ENCODE measurements around the gene STARD7.
"Not testable (repeated sequence)": the region's sequence is repeated elsewhere in the genome, so short reads cannot be mapped to it uniquely, and the experiment has no call there.

Gene STARD7

DNA sequence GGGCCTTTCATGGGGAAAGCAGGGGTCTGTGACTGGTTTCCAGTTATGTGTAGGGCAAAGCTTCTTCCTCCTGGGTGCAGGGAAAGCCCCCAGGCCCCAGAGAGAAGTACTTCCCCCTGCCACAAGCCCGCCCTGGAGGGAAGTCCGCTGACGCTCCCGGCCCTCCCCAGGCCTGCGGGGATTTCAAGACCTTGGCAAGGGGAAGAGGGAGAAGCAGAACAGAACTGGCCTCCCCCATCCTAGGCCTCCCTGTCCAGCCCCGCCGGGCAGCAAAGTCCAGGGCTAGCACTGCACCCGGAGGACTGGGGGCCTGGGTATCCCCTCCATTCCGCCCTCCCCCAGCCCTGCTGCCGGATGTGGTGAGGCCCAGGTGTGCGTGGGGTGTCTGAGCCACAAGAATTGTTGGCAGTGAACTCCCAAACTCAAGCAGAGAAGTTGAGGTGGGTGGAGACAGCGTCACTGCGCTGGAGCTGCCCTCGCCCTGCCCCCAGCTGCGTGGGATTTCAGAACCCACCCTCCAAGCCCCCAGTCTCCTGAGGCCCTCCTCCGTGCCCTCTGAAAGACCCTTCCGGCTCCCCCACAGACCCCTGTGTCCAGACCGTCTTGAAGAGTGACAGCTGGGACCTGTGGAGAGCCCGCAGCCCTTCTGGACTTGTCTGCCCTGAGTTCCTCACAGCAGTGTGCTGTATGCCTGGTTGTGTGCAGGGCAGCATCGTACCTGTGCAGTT is 62.3 kb downstream of the STARD7 start:
- no peak for DNase-seq

DNA sequence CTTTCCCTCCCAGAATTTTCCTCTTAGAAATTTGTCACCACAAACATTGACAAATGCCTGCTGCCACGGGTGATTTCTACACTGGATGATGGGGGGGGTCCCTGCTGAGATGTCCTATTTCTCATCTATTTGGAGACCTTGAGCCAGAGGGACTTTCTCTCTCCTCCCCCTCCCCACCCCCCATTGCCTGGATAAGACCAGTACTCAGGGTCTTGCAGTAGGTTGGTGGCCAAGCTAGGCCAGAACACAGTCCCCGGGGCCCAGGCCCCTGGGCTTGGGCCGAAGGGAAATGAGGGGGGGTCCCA is 62.8 kb downstream of the STARD7 start:
- no peak for DNase-seq

DNA sequence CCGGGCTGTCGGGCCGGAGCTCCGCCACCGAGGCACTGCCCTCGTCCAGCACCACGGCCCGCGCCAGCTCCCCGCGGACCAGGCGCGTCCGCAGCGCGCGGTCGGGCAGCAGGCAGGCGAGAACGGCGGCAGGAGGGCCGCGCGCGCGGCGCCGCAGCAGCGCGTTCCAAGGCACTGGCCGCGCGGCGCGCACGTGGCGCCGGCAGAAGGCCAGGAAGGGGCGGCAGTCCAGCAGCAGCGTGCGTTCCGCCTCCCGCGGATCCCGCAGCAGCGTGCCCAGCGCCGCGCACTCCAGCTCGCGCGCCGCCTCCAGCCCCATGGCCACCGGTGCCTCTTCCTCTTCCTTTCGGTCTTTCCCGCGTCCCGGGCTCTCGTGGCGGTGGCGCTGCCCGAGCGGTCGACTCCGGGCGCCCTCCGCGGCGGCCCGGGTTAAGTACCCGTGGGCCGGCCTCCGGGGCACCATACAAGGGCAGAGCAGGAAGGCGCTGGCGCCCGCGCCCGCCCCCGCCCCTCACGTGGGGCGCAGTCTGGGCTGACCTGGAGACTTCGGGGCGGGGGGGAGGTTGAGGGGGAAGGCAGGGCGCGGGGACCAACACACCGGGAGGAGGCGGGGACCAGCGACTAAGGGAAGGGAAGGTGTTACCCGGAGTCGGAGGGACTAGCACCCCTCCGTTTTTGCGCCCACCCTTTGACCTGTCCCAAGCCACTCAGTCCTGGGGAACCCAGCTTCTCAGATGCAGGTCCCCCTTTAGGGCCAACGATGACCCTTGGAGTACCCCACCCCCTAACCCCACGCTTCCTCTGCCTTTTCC is 63.4 kb downstream of the STARD7 start, which contains the start of gene DUSP2:
Gene DUSP2 (minus strand): TSS at position 405 of the 812 bp plus-strand sequence. CDS start 86 bp downstream, at position 319.
- peak; percentile 75 for DNase-seq

DNA sequence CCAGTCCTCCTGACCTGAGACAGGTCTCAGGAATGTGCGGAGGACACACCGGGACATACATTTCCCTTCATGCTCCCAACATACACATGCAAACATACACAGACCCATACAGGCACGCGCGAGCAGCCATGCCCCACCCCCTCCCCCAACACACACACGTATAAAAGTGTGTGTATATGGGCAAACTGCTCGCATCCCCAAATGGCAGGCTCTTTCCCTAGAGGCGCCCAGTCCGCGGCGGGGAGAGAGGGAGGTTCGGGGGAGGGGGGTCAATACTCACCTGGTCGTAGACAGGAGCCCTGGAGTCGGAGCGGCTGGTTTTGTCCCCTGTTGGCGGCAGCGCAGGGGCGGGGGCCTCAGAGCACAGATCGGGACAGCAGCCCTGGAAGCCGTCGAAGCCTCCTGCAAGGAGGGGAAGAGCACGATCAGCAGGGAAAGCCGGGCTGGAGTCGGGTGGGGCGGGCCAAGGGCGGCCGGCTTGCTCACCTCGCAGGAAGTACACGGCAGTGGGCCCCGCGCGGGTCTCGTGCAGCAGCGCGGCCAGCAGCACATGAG is 64.1 kb downstream of the STARD7 start:
- DNase-seq = peak; percentile 55

DNA sequence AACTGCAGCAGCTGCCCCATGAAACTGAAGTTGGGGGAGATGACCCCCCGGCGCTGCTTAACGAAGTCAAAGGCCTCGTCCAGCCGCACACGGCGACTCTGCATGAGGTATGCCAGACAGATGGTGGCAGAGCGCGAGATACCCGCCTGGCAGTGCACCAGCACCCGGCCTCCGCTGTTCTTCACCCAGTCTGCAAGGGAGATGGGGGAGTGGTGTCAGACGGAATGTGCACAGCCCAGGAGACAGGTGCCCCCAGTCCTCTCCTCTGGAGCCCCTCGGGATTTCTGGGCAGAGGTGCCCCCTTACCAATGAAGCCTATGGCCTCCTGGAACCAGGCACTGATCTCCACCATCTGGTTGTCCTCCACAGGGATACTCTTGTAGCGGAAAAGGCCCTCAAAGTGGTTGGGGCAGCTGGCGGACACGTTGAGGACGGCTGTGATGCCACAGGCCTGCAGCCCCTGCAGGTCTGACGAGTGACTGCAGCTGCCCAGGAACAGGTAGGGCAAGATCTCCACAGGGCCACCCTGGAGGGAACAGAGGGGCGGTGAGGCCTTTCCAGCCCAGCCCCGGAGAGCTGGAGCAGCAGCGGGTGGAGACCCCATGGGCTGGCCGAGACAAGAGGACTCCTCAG is 64.7 kb downstream of the STARD7 start:
- peak; percentile 51 for DNase-seq

DNA sequence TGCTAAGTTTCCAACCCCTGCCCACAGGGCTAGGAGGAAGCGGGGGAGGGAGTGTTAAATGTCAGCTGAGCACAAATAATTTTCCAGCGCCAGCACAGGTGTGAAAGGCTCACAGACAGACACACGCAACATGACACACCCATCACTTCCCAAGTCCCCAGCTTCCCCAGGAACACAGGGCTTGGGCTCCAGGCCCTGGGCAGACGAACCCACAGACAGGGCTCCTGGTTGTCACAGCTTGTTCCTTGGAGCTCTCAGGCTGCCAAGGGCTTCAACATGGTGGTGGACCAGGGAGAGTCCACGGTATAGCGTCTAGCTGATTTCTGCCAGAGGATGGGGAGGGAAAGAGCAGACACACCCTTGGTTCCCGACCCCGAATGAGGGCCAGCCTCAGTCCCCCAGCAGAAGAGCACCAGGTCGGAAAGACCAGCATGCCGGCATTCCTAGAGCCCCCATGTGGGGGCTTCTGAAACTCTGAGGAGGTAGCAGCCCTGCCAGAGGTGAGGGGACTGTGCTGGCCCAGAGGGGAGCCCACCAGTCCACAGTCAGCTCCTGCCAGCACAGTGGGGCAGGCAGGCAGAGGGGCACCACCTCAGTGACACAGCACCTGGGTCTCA is 65.3 kb downstream of the STARD7 start:
- no peak for DNase-seq

DNA sequence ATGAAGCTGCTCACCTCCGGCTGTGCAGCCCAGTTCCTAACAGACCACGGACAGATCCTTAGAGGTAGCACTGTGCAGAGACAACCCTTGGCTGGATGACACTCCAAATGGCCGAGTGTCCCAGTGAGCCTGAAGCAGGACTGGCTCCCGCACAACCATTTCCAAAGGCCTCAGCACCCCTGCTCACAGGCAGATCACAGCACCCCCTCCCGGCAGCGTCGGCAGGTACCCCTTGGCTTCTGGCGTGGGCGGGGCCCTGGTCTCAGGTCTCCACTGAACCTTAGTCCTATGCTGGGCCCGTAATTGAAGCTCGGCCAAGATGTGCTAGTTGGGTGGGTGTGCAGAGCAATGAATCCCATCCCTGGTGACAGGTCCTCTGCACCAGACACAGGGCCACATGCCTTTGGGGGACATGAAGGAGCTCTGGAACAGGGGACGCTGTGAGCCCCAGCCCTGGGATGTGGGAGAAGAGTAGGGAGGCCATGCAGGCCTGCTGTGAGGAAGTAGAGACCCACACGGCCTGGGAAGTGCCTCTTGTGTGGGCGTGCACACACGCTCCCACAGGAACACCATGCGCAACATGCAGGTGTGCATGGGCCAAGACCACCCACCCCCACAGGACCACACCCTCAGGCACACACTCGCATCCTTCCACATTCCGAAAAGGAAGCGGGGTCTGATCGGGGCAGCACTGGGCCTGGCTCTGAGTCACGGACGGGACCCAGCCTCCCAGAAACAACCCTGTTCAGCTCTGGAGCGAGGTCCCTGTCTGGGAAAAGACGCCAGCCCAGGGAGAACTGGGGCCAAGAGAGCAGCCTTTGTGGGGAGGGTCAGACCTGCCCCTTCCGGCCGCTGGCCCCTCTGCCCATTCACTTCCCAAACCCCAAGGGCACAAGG is 66.2 kb downstream of the STARD7 start:
- DNase-seq = no peak

DNA sequence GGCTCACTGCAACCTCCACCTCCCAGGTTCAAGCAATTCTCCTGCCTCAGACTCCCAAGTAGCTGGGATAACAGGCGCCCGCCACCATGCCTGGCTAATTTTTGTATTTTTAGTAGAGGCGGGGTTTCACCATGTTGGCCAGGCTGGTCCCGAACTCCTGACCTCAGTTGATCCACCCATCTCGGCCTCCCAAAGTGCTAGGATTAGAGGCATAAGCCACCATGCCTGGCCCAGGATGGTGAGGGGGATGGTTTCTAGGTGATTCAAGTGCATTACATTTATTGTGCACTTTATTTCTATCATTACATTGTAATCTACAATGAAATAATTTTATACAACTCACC is 67.0 kb downstream of the STARD7 start:
- not testable (repeated sequence) for DNase-seq

DNA sequence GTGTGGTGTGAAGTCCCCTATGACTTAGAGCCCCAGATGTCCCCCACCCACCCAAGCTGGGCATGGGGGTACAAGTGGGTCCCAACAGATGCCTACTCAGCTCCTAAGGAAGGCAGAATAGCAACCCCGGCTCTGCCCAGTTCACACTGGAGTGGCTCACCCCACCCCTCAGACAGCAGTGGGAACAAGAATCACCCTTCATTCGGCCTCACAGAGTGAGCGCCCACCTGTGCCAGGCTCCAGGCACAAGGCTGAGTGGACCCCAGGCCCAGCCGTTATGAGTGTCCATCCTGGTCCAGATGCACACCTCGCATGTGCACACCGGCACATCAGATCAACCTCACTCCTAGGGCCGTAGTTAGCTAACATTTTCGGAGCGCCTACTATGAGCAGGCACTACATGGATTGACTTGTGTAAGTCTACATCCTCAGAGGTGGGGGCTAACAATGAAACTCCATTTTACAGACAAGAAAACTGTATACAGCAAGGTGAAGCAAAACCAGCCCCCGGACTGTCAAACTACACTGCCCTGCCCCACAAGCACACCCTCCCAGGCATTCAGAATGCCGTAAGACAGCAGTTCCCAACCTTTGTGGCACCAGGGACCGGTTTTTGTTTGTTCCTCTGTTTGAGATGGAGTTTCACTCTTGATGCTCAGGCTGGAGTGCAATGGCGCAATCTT is 67.5 kb downstream of the STARD7 start:
- no peak for DNase-seq

DNA sequence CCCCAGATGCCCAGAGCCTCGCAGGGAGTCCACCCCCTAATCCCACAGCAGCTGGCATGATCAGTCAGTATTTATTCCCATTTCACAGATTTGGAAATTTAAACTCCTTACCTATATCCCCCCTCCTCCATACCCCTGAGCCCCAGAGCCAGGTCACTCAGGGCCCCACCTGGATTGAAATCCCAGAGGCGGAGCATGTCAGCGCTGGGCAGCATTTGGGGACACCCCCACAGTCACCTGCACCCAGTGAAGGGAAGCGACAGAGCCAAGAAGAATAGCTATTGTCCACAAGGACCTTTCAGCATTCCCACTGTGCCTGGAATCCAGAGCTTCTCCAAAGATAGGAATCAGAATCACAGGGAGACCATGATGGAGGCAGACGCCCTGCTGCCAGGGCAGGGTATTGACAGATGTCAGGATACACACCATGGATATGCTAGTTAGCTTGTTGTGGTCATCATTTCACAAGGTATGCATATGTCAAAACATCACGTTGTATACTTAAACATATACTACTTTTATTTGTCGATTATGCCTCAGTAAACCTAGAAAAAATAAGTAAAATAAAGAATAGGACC is 69.4 kb downstream of the STARD7 start:
- DNase-seq = no peak

DNA sequence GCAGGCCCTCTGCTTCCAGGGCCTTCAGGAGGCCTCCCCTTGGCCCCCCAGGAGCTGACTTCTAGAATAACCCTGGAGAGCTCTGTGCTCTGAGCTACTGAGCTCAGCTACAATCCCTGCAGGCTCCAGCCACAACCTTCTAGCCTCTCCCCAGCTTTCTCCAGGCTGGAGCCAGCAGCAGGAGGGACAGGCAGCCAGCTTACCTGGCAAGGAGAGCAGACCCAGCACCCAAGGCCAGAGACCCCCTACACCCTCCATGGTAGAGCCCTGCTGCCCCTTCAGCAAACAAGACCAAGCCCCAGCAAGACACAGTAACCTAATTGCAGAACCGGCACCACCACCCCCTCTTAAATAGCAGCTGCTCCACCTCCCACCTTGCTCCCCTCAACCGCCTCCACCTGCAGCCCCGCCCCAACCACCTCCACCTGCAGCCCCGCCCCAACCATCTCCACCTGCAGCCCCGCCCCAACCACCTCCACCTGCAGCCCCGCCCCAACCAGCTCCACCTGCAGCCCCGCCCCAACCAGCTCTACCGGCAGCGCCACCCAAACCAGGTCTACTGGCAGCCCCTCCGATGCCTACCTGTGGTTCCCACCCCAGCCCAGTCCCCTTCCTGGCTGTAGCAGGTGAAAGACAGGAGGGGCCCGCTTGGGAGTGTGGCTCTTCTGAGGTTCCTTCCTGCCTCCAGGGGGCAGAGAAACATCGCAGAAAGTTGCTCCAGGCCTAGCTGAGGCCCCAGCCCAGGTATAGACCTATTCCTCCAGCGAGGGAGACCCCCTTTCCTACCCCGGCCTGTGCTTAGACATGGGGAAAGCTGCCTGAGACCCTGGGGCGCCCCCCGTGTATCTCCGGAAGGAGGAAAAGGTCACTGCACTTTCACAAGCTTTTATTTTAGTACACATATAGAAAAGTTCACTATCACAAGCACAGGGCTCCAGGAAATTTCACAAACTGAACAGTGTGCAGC is 70.2 kb downstream of the STARD7 start, which contains the start of gene ASTL:
Gene ASTL (minus strand): TSS at position 324 of the 967 bp plus-strand sequence. CDS start 66 bp downstream, at position 258.
- peak; percentile 54 for DNase-seq

DNA sequence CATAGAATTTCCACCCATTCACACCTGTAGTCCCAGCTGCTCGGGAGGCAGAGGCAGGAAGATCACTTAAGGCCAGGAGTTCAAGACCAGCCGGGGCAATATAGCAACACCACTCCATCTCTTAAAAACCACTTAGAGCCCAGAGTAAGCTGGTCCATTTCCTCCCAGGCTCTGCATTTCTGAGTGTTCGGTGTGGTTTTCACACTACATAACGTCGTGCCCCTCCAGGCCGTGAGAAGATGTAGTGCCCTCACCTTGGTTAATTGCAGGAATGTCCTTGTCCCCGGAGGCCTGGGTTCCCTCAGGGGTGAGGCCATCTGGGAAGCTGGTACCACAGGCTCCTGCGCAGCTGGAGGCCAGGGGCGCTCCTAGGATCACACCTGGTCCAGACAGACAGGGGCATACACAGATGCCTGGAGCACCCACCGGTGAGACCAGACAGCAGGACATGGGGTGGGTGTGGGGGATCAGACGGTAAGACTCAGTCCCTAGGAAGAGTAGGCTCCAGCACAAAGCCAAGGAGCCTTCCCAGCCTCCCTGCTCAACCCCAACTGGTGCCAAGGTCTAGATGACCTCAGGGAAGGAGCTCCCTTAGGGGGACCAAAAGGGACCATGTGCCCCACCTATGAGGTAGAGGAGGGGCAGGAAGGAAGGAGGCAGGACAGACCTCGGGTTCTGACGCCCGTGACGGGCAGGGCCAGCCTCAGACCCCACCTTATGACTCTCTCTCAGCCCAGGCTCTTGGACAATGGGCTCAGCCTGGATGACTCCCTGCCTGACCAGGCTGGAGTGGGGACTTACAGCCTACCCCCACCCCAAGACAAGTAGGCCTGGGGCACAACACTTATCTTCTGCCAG is 71.1 kb downstream of the STARD7 start:
- no peak for DNase-seq

DNA sequence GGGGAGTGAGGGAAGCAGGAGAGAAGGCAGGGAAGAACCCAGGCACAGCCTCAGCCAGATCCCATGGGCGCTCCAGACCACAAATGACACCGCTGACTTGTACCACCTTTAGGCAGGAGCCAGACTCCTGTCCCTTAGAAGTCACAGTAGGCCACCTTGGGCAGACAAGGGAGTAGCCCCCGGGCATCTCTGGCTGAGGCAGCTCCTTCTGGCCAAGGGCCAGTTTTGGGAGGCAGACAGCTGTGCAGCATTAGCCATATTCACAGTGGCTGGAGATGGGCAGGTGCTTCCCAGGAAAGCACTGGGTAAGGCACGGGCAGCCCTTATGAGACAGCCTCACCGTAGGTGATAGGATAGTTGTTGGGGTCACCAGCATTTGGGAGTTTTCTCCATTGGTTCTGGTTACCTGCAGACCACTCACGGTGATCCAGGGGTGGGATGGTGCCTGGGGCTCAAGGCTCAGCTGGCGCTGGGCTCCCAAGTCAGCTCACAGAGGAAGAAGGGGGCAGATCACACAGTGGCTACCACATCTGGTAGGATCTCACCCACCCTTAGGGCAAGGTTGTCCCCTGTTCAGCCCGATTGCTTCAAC is 72.4 kb downstream of the STARD7 start:
- DNase-seq = no peak

DNA sequence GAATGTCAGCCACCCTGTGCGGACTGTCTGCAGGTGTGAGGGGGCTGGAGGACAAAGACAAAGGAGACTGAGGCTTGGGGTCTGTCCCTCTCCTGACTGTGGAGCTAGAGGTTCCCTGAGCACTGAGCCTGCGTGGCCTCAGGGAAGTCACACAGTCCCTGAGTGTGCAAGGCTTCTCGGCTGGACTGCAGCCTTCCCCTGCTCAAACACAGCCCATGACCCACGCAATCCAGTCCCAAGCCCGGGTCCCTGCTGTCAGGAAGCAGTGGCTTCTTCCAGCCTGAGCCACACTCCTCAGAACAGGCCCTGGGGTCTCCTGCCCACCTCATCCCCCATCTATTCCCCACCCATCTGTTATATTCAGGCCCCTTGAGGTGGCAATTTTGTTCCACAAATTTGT is 73.0 kb downstream of the STARD7 start:
- no peak for DNase-seq

DNA sequence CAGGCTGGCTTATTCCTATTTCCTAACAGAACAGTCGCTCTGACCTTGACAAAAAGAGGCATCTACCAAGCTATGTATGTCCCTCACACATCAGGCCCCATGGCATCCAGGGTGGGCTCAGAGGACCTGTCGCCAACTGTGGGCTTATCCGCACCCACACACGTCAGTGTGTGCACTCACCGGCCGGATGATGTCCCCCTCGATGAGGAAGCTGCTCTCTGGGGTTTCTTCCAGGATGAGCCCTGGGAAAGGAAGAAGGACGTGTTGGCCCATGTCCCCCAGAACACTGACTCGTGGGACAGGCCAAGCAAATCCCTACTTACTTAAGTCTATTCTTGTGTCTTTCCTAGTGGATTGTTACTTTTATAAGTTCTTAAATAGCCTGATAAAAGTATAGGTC is 73.5 kb downstream of the STARD7 start:
- DNase-seq = no peak

All from OCI-M1 (cell line).